IPS-11a (cell line): ENCODE results near the gene ARL14EP.

Experiments used
- H3K4me3 ChIP-seq: one replicate; pipeline ENCODE4 v1.5.1; 2013; ENCODE audit warnings: low read depth, low read length, control low read depth

Gene ARL14EP

DNA sequence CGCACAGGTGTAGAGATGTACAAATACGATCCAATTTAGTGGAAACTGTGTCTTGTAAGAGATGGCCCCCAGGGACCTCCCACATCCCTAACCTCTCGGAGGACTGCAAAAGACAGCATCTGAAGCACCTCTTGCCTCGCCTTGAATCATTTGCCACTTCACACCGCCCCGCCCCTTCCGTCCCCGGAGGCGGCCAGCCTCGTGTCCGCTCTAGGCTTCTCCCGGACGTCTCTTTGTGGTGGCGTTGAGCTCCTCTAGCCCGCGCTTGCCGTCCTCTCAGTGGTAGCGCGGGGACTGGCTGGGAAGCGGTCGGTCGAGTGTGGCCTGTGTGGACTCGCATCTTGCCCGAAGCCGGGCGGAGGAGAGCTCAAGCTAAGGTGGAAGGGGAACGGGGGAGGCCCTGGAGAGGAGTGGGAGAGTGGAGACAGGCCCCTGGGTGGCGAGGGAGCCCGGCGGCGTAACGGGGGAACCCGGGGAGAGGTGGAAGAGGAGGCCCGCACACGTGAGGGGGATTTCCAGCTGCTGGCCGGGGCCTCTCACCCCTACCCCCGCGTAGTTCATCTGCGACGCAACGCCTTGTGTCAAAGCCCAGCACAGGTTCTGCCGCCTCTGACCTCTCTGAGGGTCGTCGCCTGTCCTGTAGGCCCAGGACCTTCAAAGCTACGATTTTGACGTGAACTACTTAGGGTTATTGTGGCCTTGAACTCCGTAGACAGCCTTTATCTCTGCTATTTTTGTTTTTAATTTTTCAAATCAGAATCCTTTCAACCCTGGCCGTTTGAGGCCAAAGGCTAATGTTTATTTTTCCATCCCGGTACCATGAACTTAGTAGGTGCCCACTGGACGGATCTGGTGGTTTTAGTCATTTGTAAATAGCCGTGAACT lies at the start of gene ARL14EP:
Gene ARL14EP (plus strand): TSS at position 279 of the 885 bp plus-strand sequence. CDS start 7,845 bp downstream, outside the sequence.
- H3K4me3 ChIP-seq = peak within 1 kb of the TSS; percentile 91

- no peak overlapping the region for H3K4me3 ChIP-seq
Measured at GRCh38 chr11:30277176-30277575, 45.7 kb upstream of the ARL14EP start.

GRCh38 chr11:30279796-30280195 lies 43.1 kb upstream of the ARL14EP start:
- H3K4me3 ChIP-seq = no peak overlapping the region

DNA sequence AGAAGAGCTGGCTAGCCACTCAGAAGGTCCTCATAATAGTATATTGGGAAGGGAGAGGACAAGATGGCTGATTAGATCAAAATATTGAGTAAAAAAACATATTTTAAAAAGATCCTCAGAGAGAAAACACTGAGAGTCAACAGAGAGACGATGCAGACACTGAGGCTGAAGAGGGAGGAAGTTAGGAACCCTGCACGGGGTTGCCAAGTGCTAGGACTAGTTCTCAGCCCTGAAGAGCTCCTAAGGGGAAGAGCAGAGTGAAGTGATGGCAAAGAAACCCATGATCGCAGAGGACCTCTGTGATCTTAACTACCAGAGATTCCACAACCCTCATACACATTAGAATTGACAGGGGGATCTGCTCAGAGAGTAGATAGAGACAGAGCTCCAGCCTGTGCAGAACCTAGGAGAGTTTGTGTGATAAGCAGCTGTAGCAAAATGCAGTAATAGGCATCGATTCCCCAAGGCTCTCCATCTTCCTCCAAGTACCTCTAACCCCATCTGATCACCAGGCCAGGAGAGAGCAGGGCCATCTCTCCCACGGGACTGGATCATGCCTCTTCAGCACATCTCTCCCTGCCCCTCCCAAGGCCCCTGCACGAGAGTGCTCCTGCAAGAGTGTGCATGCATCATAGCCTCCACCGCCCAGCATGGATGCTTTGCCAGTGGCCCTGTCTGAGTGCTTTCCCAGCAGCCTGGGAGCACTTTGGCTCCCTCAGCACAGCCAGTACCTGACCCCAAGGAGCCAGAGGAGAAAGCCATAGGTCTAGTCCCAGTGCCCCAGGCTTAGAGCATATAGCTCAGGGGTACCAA lies 41.2 kb upstream of the ARL14EP start:
- H3K4me3 ChIP-seq = no peak overlapping the region

DNA sequence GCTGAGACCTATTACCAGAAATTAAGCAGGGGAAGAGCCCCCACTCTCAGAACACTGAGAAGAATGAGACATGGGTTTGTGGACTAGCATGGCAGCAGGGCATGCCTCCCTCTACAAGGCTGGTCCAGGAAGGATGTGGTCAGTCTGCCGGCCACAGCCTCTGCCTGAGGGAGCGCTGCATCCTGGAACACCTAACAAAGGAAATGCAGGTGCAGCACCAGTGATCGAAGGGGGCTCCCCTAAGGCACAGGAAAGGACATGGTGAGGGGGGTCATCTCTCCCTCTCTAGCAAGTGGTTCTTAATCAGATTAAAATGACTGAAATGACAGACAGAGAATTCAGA lies 40.6 kb upstream of the ARL14EP start:
- no peak overlapping the region for H3K4me3 ChIP-seq

DNA sequence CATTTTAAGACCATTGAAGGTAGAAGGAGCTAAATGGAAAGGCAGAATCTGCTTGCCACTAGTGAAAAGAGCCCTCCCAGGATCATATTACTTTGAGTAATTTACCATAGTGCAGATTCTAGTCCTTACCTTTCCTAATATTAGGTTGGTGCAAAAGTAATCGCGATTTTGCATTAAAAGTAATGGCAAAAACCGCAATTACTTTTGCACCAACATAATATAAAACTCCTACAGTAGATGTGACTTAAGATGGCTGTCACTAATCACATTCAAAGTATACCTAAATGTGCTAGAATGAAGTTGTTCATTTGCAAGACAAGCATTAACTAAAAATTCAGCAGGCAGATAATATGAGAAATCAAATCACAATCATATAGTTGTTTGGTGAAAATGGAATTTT lies 38.1 kb upstream of the ARL14EP start:
- no peak overlapping the region for H3K4me3 ChIP-seq

DNA sequence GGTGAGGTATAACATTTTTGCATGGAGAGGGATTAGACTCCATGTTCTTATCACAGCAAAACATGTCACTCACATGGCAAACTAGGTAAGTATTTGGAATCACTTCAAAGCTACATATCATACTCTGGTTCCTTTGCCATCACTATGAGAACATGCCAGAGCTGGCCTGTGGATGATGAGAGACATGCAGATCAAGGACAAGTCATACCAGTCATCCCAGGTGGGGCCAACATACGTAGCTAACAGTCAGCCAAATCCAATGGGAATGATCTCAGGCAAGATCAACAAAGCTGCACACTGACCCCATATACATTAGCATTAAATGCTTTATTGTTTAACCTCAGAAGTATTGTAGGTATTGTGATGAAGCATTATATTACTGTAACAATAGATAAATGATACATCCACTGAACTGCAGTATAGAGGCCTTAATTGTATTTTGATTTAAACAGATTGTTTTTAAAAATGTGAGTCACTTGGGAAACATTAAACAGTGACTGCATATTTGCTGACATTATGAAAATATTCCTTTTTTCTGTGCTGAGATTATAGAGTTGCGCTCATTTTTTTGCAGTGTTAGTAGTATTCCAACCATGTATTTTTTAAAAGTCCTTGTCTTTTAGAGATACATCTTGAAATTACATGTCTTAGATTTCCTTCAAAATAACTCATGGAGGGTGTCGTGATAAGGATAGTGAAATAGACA lies 37.3 kb upstream of the ARL14EP start:
- H3K4me3 ChIP-seq = no peak overlapping the region

DNA sequence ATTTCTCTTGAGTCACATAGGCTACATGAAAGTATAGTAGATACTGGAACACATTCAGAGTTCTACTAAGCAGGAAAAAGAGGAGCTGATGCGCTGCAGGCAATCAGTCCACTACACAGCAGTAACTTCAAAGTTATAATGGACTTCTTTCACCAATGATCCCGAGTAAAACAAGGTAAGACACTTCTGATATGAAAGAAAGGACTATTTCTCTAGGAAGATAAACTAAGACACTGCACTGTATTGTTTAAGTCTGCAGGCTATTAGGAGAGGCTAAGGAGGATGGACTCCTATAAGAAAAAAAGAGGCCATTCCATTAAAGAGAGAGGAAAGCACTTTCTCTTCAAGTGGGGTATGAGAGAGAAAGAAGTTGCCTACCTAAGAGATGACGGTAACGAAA lies 31.6 kb upstream of the ARL14EP start:
- no peak overlapping the region for H3K4me3 ChIP-seq

GRCh38 chr11:30292545-30292944 lies 30.4 kb upstream of the ARL14EP start:
- H3K4me3 ChIP-seq = no peak overlapping the region

GRCh38 chr11:30295178-30295885 lies 27.6 kb upstream of the ARL14EP start:
- no peak overlapping the region for H3K4me3 ChIP-seq

- no peak overlapping the region for H3K4me3 ChIP-seq
Measured at GRCh38 chr11:30304620-30305019, 18.3 kb upstream of the ARL14EP start.

- H3K4me3 ChIP-seq = no peak overlapping the region
Measured at GRCh38 chr11:30310623-30311022, 12.3 kb upstream of the ARL14EP start.

GRCh38 chr11:30311189-30311588 lies 11.7 kb upstream of the ARL14EP start:
- H3K4me3 ChIP-seq = no peak overlapping the region

DNA sequence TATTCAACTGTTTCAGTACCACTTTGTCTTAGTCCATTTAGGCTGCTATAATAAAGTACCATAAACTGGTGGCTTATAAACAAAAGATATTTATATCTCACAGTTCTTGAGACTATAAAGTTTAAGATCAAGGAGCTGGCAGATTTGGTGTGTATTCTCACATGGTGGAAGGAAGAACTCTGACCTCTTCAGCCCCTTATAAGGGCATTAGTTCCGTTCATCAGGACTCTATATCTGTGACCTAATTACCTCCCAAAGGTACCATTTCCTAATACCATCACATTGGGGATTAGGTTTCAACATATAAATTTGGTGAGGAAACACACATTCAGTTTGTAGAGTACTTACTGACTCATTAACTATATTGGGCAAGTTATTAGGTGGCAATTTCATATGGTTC lies 10.7 kb upstream of the ARL14EP start:
- no peak overlapping the region for H3K4me3 ChIP-seq

- no peak overlapping the region for H3K4me3 ChIP-seq
Measured at GRCh38 chr11:30313580-30313979, 9.3 kb upstream of the ARL14EP start.

GRCh38 chr11:30314625-30315024 lies 8.3 kb upstream of the ARL14EP start:
- H3K4me3 ChIP-seq = no peak overlapping the region

DNA sequence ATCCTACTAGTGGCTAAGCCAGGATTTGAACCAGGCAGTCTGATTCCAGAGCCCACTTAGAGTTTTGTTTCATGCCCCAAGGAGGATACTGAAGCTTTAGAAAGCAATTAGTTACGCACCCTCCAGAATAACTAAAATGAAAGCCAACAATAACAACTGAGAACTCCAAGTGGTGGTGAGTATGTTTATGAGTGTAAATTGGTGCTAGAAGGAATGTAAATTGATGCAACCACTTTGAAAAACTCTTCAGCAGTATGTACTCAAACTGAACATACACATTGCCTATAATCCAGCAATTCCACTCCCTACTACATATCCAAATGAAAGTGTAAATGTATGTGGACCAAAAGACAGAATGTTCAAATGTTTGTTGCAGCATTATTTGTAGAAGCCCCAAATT lies 6.7 kb upstream of the ARL14EP start:
- H3K4me3 ChIP-seq = no peak overlapping the region

DNA sequence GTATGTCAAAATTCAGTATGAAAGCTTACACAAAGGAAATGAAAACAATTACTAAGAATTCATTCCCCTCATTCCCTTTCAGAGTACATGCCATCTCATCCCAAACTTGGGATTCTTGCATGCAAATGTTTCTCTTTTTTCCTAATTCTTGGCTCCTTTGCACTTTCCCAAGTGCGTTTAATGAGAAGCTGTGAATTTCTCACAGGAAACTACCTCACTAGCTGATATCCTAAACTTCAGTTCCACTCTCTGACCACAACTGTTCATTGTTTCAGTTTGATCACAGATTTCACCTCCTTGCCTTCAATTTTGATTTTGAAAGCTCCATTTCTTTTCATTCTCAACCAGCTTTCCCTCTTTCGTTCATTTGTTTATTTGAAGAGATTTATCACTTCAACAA lies 5.9 kb upstream of the ARL14EP start:
- H3K4me3 ChIP-seq = no peak overlapping the region

GRCh38 chr11:30321321-30321720 lies 1.6 kb upstream of the ARL14EP start:
- no peak overlapping the region for H3K4me3 ChIP-seq

GRCh38 chr11:30322191-30322590 lies 713 bp upstream of the ARL14EP start:
- no peak overlapping the region for H3K4me3 ChIP-seq
